ENCODE data around the gene EXD3.

EXD3 gene

DNA sequence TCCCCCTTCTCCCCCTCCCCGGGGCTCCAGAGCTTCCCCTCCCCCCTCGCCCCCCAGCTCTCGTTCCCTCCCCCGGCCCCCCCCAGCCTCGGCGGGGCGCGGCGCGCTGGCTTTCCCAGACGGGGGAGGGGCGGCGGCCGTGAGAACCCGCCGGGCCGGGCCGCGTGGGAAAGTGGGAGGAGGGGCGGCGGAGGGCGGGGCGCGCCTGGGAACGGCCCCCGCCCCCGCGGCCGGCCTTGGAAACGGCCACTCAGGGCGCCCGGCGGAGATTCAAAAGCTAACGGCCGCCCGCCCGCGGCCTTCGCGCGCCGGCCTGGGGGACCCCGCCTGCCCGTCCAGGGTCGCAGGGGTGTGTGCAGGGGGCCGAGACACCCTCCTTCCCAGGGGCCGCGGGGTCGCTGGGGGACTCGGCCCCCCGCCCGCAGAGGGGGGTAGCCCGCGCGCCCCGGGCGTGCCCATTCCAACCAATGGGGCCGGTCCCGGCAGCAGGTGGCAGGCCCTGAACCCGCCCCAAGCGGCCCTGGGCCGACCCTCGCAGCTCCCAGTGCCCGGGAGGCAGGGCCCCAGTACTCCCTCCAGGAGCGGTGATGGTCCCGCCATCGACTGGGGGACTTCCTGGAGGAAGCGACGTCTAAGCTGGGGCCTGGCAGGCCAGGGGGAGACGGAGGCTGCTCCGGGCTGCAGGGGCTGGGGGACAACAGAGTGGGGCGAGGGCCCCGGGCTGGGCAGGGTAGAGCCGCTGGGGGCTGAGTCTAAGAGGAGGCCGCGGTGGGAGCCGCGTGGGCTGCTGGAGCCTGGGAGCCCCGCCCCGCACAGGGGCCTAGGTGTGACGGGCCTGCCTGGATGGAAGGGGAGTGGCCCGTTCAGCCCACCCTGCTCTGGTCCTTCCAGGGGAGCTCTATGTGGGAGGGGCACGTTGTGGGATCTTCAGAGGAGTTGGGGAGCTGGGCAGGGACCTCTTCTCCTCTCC lies 106.7 kb downstream of the EXD3 start:
- H3K9me3 ChIP-seq (replicated peaks in 1 of 2; ENCODE audit: control insufficient read depth in 2 of 2, insufficient read depth in 1 of 2, low read depth in 1 of 2, low read length in 2 of 2): no peaks in the 10 kb centered on the region
- H2BK15ac ChIP-seq (ENCODE audit: low read length): peak overlapping the region; percentile 100
- H3K9ac ChIP-seq (ENCODE audit: low read depth, low read length, poor library complexity): peak overlapping the region; percentile 60
- peak overlapping the region; percentile 96 for H4K8ac ChIP-seq (ENCODE audit: low read depth, low read length)
- peak overlapping the region; percentile 100 for H3K18ac ChIP-seq (ENCODE audit: low read length)
- H4K91ac ChIP-seq (ENCODE audit: low read depth, low read length, poor library complexity): peak overlapping the region; percentile 98
- peak overlapping the region; percentile 99 for H2BK12ac ChIP-seq (ENCODE audit: low read length)
- no CpG with 5 or more reads among the region's 83 CpGs for WGBS, 2 donors (ENCODE audit: extremely low coverage in 2 of 2, insufficient read length in 2 of 2, insufficient replicate concordance in 1 of 2)
- H2AFZ ChIP-seq (ENCODE audit: low read length): no peak overlapping the region
- DNase-seq (ENCODE audit: low spot score): no peak
- H3K4me1 ChIP-seq (ENCODE audit: control insufficient read depth in 2 of 2, insufficient read depth in 1 of 2, low read depth in 1 of 2, low read length in 2 of 2): peaks cover 43 to 44% of the 10 kb centered on the region in 2 donors
- H3K4ac ChIP-seq (ENCODE audit: low read length): peak overlapping the region; percentile 99
- peaks cover 4% of the 10 kb centered on the region for H3K79me1 ChIP-seq (ENCODE audit: low read depth, low read length)
- H3K14ac ChIP-seq (ENCODE audit: low read length): peak overlapping the region; percentile 84
- peak overlapping the region; percentile 89 for H3K23ac ChIP-seq (ENCODE audit: low read depth, low read length, poor library complexity)
- no peaks in the 10 kb centered on the region for H3K27me3 ChIP-seq (ENCODE audit: control insufficient read depth in 3 of 3, insufficient read depth in 3 of 3, low read depth in 1 of 3, low read length in 3 of 3)
- H3K4me2 ChIP-seq (ENCODE audit: insufficient read depth, low read length, poor library complexity, severe bottlenecking): peak overlapping the region; percentile 54
- H3K4me3 ChIP-seq (ENCODE audit: low read length in 2 of 2): no peak overlapping the region
- peak overlapping the region; percentile 68 for H3K27ac ChIP-seq (replicated peaks; ENCODE audit: low read length)
- H2BK5ac ChIP-seq (ENCODE audit: low read length): peak overlapping the region; percentile 99
- peak overlapping the region; percentile 100 for H2BK120ac ChIP-seq (ENCODE audit: low read depth, low read length)
- peak overlapping the region; percentile 100 for H2AK5ac ChIP-seq (ENCODE audit: low read depth, low read length)
- no peaks in the 10 kb centered on the region for H3K36me3 ChIP-seq (replicated peaks in 1 of 2; ENCODE audit: control insufficient read depth in 2 of 2, insufficient read depth in 2 of 2, low read length in 2 of 2)

DNA sequence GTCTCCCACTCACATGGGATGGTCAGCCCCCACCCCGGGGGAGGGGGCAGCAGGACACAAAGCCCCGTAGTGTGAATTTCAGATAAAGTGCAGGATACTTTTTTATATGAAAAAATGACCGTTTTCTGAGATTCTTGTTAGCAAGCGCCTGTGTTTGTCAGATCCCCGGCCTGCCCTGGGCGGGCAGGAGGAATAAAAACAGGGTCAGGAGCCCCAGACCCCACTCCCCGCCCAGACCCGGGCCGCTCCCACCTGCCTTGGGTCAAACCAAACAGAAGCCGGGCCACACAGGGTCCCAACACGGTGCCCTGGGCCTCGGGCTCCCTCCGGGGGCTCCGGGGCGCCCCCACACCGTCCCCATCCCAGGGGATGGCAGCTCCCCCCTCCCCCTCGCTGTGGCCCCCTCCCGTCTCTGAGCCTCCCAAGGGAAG lies 107.4 kb downstream of the EXD3 start:
- Histone ChIP-seq H2BK120ac (ENCODE audit: low read depth, low read length) (peak overlapping the region; percentile 100), H3K9ac (ENCODE audit: low read depth, low read length, poor library complexity) (no peak overlapping the region), H3K18ac (ENCODE audit: low read length) (peak overlapping the region; percentile 100), H3K23ac (ENCODE audit: low read depth, low read length, poor library complexity) (no peak overlapping the region), H3K4ac (ENCODE audit: low read length) (peak overlapping the region; percentile 100), H2BK12ac (ENCODE audit: low read length) (no peak overlapping the region), H4K91ac (ENCODE audit: low read depth, low read length, poor library complexity) (no peak overlapping the region), H3K27ac (replicated peaks; ENCODE audit: low read length) (peak overlapping the region; percentile 56), H3K27me3 (ENCODE audit: control insufficient read depth in 3 of 3, insufficient read depth in 3 of 3, low read depth in 1 of 3, low read length in 3 of 3) (no peaks in the 10 kb centered on the region), H3K9me3 (replicated peaks in 1 of 2; ENCODE audit: control insufficient read depth in 2 of 2, insufficient read depth in 1 of 2, low read depth in 1 of 2, low read length in 2 of 2) (no peaks in the 10 kb centered on the region), H3K4me3 (ENCODE audit: low read length in 2 of 2) (no peak overlapping the region), H2BK5ac (ENCODE audit: low read length) (peak overlapping the region; percentile 100), H2BK15ac (ENCODE audit: low read length) (peak overlapping the region; percentile 100), H2AK5ac (ENCODE audit: low read depth, low read length) (peak overlapping the region; percentile 100), H2AFZ (ENCODE audit: low read length) (peak overlapping the region; percentile 75), H3K4me2 (ENCODE audit: insufficient read depth, low read length, poor library complexity, severe bottlenecking) (peak overlapping the region; percentile 54), H3K79me1 (ENCODE audit: low read depth, low read length) (peaks cover 4% of the 10 kb centered on the region), H3K14ac (ENCODE audit: low read length) (peak overlapping the region; percentile 99), H3K4me1 (ENCODE audit: control insufficient read depth in 2 of 2, insufficient read depth in 1 of 2, low read depth in 1 of 2, low read length in 2 of 2) (peaks cover 37 to 42% of the 10 kb centered on the region in 2 donors), H4K8ac (ENCODE audit: low read depth, low read length) (no peak overlapping the region), H3K36me3 (replicated peaks in 1 of 2; ENCODE audit: control insufficient read depth in 2 of 2, insufficient read depth in 2 of 2, low read length in 2 of 2) (no peaks in the 10 kb centered on the region)
- no peak for DNase-seq (ENCODE audit: low spot score)
- no CpG with 5 or more reads among the region's 18 CpGs for WGBS, 2 donors (ENCODE audit: extremely low coverage in 2 of 2, insufficient read length in 2 of 2, insufficient replicate concordance in 1 of 2)

DNA sequence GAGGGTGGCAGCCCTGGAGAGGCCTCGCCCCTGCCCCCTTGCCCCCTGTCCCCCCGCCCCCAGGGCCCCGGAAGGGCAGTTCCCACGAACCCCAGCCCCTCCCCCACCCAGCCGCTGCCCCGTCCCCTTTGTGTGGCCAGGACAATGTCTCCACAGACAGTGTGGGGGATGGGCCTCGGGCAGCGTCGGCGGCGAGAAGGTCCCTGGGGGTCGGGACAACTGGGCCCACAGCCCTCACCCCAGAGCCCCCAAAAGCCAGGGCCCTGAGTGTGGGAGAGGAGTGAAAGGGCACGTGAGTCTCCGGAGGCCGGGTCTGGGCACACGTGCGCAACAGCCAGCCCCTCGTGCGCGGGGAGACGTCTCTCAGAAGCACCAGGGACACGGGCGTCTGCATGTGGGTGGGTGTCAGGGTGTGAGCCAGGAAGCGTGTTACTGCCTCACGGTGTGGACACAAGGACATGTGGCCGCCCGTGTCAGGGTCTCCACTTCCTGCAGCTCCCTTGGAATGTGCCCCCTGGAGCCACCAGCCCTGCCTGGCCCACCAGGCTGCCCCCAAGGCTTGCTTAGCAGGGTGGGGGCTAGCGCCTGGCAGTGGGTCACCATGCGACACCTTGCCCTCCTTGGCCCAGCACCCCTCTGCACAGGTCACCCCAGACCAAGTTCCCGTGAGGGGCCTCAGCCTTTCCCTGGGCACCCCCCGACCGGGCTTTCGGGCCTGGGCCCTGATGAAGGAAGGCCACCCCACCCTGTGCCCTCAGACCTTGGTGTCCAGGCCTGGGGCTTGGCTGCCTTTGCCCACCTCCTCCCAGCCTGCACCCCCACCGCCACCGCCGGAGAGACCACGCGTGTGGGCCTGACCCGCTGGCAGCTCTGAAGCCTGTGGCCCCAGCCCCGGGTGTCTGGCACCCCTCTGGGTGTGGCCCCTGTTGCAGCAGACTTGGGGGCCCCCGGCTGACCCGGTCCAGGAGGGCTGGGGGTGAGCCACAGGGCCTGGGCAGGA lies 108.1 kb downstream of the EXD3 start:
- H2BK5ac ChIP-seq (ENCODE audit: low read length): peak overlapping the region; percentile 100
- H3K23ac ChIP-seq (ENCODE audit: low read depth, low read length, poor library complexity): peak overlapping the region; percentile 91
- H3K4me3 ChIP-seq (ENCODE audit: low read length in 2 of 2): no peak overlapping the region
- no CpG with 5 or more reads among the region's 42 CpGs for WGBS, 2 donors (ENCODE audit: extremely low coverage in 2 of 2, insufficient read length in 2 of 2, insufficient replicate concordance in 1 of 2)
- H3K36me3 ChIP-seq (replicated peaks in 1 of 2; ENCODE audit: control insufficient read depth in 2 of 2, insufficient read depth in 2 of 2, low read length in 2 of 2): no peaks in the 10 kb centered on the region
- DNase-seq (ENCODE audit: low spot score): no peak
- H2AFZ ChIP-seq (ENCODE audit: low read length): peak overlapping the region; percentile 75
- peak overlapping the region; percentile 100 for H4K8ac ChIP-seq (ENCODE audit: low read depth, low read length)
- peak overlapping the region; percentile 25 for H3K4me2 ChIP-seq (ENCODE audit: insufficient read depth, low read length, poor library complexity, severe bottlenecking)
- H3K27me3 ChIP-seq (ENCODE audit: control insufficient read depth in 3 of 3, insufficient read depth in 3 of 3, low read depth in 1 of 3, low read length in 3 of 3): no peaks in the 10 kb centered on the region
- H3K4me1 ChIP-seq (ENCODE audit: control insufficient read depth in 2 of 2, insufficient read depth in 1 of 2, low read depth in 1 of 2, low read length in 2 of 2): peaks cover 31 to 38% of the 10 kb centered on the region in 2 donors
- H3K4ac ChIP-seq (ENCODE audit: low read length): peak overlapping the region; percentile 100
- peak overlapping the region; percentile 100 for H4K91ac ChIP-seq (ENCODE audit: low read depth, low read length, poor library complexity)
- peak overlapping the region; percentile 100 for H2BK120ac ChIP-seq (ENCODE audit: low read depth, low read length)
- peak overlapping the region; percentile 90 for H3K9ac ChIP-seq (ENCODE audit: low read depth, low read length, poor library complexity)
- H3K27ac ChIP-seq (replicated peaks; ENCODE audit: low read length): peak overlapping the region; percentile 57
- H3K14ac ChIP-seq (ENCODE audit: low read length): peak overlapping the region; percentile 99
- H2BK15ac ChIP-seq (ENCODE audit: low read length): peak overlapping the region; percentile 100
- H3K9me3 ChIP-seq (replicated peaks in 1 of 2; ENCODE audit: control insufficient read depth in 2 of 2, insufficient read depth in 1 of 2, low read depth in 1 of 2, low read length in 2 of 2): no peaks in the 10 kb centered on the region
- peak overlapping the region; percentile 100 for H2BK12ac ChIP-seq (ENCODE audit: low read length)
- H3K18ac ChIP-seq (ENCODE audit: low read length): peak overlapping the region; percentile 100
- H3K79me1 ChIP-seq (ENCODE audit: low read depth, low read length): peaks cover 4% of the 10 kb centered on the region
- H2AK5ac ChIP-seq (ENCODE audit: low read depth, low read length): peak overlapping the region; percentile 100
